Astrocyte (in vitro differentiated cells and primary cell): ENCODE results near the gene KARS1. TPM values are rescaled to one million over a fixed set of nuclear protein-coding genes. Genes with fewer than 3 reads are reported as not detected.

Experiments
- DNase-seq: peaks from one replicate; pipeline ENCODE4 v3.0.0-alpha.2; 2010; ENCODE audit warnings: low read depth
- FAIRE-seq: peaks from 2 replicates; lab custom pipeline; 2011; peaks lifted over from hg19 to GRCh38; lab: Jason Lieb, UNC
- H2AFZ ChIP-seq: 2 replicates; pipeline ENCODE4 v1.6.0; 2012; ENCODE audit warnings: low read depth, low read length, inconsistent platforms
- H3K27ac ChIP-seq: 2 replicates; pipeline ENCODE4 v1.5.1; 2011; ENCODE audit warnings: low read depth, low read length, inconsistent platforms
- H3K27me3 ChIP-seq: 2 replicates; pipeline ENCODE4 v1.6.0; 2011; ENCODE audit warnings: low read length, inconsistent platforms; ENCODE audit not compliant: insufficient read depth
- H3K36me3 ChIP-seq: 2 replicates; pipeline ENCODE4 v1.5.1; 2011; ENCODE audit warnings: low read length, inconsistent platforms; ENCODE audit not compliant: insufficient read depth
- H3K4me1 ChIP-seq: 2 replicates; pipeline ENCODE4 v1.5.1; 2011; ENCODE audit warnings: low read length, inconsistent platforms; ENCODE audit not compliant: insufficient read depth
- H3K4me2 ChIP-seq: 2 replicates; pipeline ENCODE4 v1.6.0; 2012; ENCODE audit warnings: low read length, inconsistent platforms
- H3K4me3 ChIP-seq: 2 replicates; pipeline ENCODE4 v1.5.1; 2011; ENCODE audit warnings: low read depth, mild to moderate bottlenecking, low read length, inconsistent platforms; ENCODE audit not compliant: insufficient read depth
- H3K79me2 ChIP-seq: 2 replicates; pipeline ENCODE4 v1.6.0; 2012; ENCODE audit warnings: mild to moderate bottlenecking, low read length, inconsistent platforms; ENCODE audit not compliant: insufficient read depth
- H3K9ac ChIP-seq: 2 replicates; pipeline ENCODE4 v1.6.0; 2012; ENCODE audit warnings: mild to moderate bottlenecking, low read length, inconsistent platforms
- H3K9me3 ChIP-seq: 2 replicates; pipeline ENCODE4 v1.5.1; 2012; ENCODE audit warnings: low read depth, mild to moderate bottlenecking, low read length, inconsistent platforms; ENCODE audit not compliant: insufficient read depth
- H4K20me1 ChIP-seq: 2 replicates; pipeline ENCODE4 v1.6.0; 2012; ENCODE audit warnings: low read length, inconsistent platforms; ENCODE audit not compliant: insufficient read depth
- H3K27ac Mint-ChIP-seq: one replicate; pipeline ENCODE4 v1.8.0; 2021; ENCODE audit warnings: mild to moderate bottlenecking, mixed read lengths; ENCODE audit not compliant: unreplicated experiment
- H3K27me3 Mint-ChIP-seq: one replicate; pipeline ENCODE4 v1.8.0; 2021; ENCODE audit warnings: low read depth, mixed read lengths; ENCODE audit not compliant: unreplicated experiment
- H3K36me3 Mint-ChIP-seq: one replicate; pipeline ENCODE4 v1.8.0; 2021; ENCODE audit warnings: low read depth, mixed read lengths; ENCODE audit not compliant: unreplicated experiment
- H3K4me1 Mint-ChIP-seq: one replicate; pipeline ENCODE4 v1.8.0; 2021; ENCODE audit warnings: low read depth, mixed read lengths; ENCODE audit not compliant: unreplicated experiment
- H3K4me3 Mint-ChIP-seq: one replicate; pipeline ENCODE4 v1.8.0; 2021; ENCODE audit warnings: mild to moderate bottlenecking, moderate library complexity, mixed read lengths; ENCODE audit not compliant: unreplicated experiment
- H3K9me3 Mint-ChIP-seq: one replicate; pipeline ENCODE4 v1.8.0; 2021; ENCODE audit warnings: mild to moderate bottlenecking, mixed read lengths; ENCODE audit not compliant: unreplicated experiment
- EZH2 ChIP-seq: IDR thresholded peaks from 2 replicates; pipeline ENCODE4 v1.6.1; 2012; ENCODE audit warnings: mild to moderate bottlenecking, low read length, inconsistent platforms; ENCODE audit not compliant: insufficient read depth
- total RNA-seq: library from RNA; stranded (reverse); gene quantifications from 2 replicates; pipeline ENCODE4 v1.2.1, GENCODE V29; 2021
- TF ChIP-seq, protein P1 (sequence below): IDR thresholded peaks from 2 replicates; pipeline ENCODE4 v1.5.1; 2011; ENCODE audit warnings: low read depth, mild to moderate bottlenecking, inconsistent platforms, low read length, moderate library complexity; ENCODE audit not compliant: insufficient read depth

KARS1 gene
- total RNA-seq, 1 donor from 2014 or later, result 155 TPM

DNA sequence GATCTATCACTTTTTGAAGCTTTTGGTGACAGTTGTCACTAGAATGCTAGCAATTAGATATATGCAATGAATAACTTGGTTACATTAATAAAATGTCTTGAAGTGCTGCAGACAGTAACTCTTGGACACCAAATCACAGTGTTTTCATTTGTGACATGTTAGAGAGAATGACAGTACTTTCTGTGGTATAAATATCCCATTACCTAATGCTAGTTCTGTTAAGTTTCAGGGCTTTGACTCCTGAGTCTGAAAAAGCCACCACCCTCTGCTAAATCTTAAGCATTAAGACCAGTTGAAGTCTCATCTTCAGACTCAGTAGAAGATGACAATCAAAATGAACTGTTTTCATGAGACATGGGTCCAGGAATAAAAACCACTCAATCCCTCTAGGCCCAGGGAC is 39.9 kb upstream of the KARS1 start:
- no peak overlapping the region for H3K27ac Mint-ChIP-seq
- Histone ChIP-seq H2AFZ (no peak overlapping the region), H4K20me1 (no peaks in the 10 kb centered on the region), H3K9me3 (peaks cover 4% of the 10 kb centered on the region), H3K4me3 (no peak overlapping the region), H3K27me3 (no peaks in the 10 kb centered on the region), H3K4me2 (no peak overlapping the region), H3K9ac (no peak overlapping the region), H3K79me2 (no peaks in the 10 kb centered on the region), H3K36me3 (no peaks in the 10 kb centered on the region), H3K27ac (no peak overlapping the region), H3K4me1 (no peaks in the 10 kb centered on the region)
- TF ChIP-seq, protein P1, sequence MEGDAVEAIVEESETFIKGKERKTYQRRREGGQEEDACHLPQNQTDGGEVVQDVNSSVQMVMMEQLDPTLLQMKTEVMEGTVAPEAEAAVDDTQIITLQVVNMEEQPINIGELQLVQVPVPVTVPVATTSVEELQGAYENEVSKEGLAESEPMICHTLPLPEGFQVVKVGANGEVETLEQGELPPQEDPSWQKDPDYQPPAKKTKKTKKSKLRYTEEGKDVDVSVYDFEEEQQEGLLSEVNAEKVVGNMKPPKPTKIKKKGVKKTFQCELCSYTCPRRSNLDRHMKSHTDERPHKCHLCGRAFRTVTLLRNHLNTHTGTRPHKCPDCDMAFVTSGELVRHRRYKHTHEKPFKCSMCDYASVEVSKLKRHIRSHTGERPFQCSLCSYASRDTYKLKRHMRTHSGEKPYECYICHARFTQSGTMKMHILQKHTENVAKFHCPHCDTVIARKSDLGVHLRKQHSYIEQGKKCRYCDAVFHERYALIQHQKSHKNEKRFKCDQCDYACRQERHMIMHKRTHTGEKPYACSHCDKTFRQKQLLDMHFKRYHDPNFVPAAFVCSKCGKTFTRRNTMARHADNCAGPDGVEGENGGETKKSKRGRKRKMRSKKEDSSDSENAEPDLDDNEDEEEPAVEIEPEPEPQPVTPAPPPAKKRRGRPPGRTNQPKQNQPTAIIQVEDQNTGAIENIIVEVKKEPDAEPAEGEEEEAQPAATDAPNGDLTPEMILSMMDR, result no peak
- no peak for TF ChIP-seq EZH2
- DNase-seq (no peak), FAIRE-seq (no peak)
- no peak overlapping the region for H3K4me3 Mint-ChIP-seq
- H3K27me3 Mint-ChIP-seq, result peaks cover 3% of the 10 kb centered on the region
- H3K9me3 Mint-ChIP-seq, result peaks cover 21% of the 10 kb centered on the region
- no peaks in the 10 kb centered on the region for H3K4me1 Mint-ChIP-seq
- peaks cover 3% of the 10 kb centered on the region for H3K36me3 Mint-ChIP-seq

DNA sequence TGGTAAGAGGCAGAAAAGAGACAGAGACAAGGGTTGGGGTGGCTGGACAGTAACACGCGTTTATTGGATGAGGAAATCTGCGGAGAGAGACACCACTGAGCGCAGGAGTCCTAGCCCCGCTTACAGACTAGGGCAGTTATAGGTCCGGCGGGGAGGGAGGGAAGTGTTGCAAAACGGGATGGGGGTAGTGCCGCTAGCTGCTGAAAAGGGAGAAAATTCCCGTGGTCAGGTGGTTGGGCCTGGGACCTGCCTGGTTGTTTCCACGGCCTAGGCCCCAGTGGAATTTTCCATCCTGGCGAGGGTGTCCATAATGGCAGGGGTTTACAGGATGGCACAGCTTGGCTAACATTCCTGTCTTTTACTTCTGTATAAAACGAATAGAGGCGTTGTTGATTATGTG is 34.8 kb upstream of the KARS1 start:
- DNase-seq (no peak), FAIRE-seq (no peak)
- Mint-ChIP-seq H3K36me3 (no peaks in the 10 kb centered on the region), H3K27ac (no peak overlapping the region), H3K9me3 (peaks cover 17% of the 10 kb centered on the region), H3K27me3 (no peaks in the 10 kb centered on the region), H3K4me1 (no peaks in the 10 kb centered on the region), H3K4me3 (no peak overlapping the region)
- Histone ChIP-seq H3K79me2 (no peaks in the 10 kb centered on the region), H3K9ac (no peak overlapping the region), H3K4me2 (no peak overlapping the region), H3K36me3 (no peaks in the 10 kb centered on the region), H3K27ac (no peak overlapping the region), H3K27me3 (no peaks in the 10 kb centered on the region), H3K4me1 (no peaks in the 10 kb centered on the region), H2AFZ (no peak overlapping the region), H4K20me1 (no peaks in the 10 kb centered on the region), H3K4me3 (no peak overlapping the region), H3K9me3 (peaks cover 4% of the 10 kb centered on the region)
- TF ChIP-seq, protein P1, result no peak
- no peak for TF ChIP-seq EZH2

DNA sequence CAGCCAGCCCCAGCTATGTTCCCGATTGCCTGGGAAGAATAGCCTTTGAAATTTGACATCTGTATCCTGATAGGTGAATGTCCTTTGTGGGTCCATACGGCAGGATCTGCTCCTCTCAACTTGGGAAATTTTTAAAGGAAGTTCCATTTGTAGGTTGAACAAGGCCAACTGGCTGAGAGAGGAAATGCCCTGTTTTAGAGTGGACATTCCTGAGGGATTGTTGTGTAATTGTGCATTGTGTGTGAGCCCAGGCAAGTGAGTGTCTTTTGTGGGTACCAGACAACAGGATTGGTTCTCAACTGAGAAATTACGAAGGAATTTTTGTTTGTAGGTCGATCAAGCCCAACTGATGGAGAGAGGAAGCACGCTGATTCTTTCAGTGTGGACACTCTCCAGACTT is 31.9 kb upstream of the KARS1 start:
- no peak for FAIRE-seq
- no peak overlapping the region for H3K27ac Mint-ChIP-seq
- H3K27ac ChIP-seq, result no peak overlapping the region
- H3K4me2 ChIP-seq, result no peak overlapping the region
- no peak overlapping the region for H3K9ac ChIP-seq
- H3K4me1 ChIP-seq, result no peaks in the 10 kb centered on the region
- peaks cover 17% of the 10 kb centered on the region for H3K9me3 Mint-ChIP-seq
- no peaks in the 10 kb centered on the region for H3K27me3 Mint-ChIP-seq
- no peaks in the 10 kb centered on the region for H3K36me3 ChIP-seq
- H3K4me3 ChIP-seq, result no peak overlapping the region
- H3K4me3 Mint-ChIP-seq, result no peak overlapping the region
- peaks cover 4% of the 10 kb centered on the region for H3K9me3 ChIP-seq
- no peaks in the 10 kb centered on the region for H3K27me3 ChIP-seq
- no peak overlapping the region for H2AFZ ChIP-seq
- TF ChIP-seq, protein P1, result no peak
- TF ChIP-seq EZH2, result no peak
- no peaks in the 10 kb centered on the region for H3K36me3 Mint-ChIP-seq
- H3K4me1 Mint-ChIP-seq, result no peaks in the 10 kb centered on the region
- H4K20me1 ChIP-seq, result no peaks in the 10 kb centered on the region
- no peaks in the 10 kb centered on the region for H3K79me2 ChIP-seq
- DNase-seq, result no peak
